Measurements from ENCODE around the gene PRAF2. TPM values are rescaled to one million over a fixed set of nuclear protein-coding genes. Genes with fewer than 3 reads are reported as not detected.

The PRAF2 gene
- total and polyA plus RNA-seq, 2 of the 13 experiments (the other 11 are each of a cell fraction or from before 2014, with no cell fraction given): 0.33 to 2.6 TPM

DNA sequence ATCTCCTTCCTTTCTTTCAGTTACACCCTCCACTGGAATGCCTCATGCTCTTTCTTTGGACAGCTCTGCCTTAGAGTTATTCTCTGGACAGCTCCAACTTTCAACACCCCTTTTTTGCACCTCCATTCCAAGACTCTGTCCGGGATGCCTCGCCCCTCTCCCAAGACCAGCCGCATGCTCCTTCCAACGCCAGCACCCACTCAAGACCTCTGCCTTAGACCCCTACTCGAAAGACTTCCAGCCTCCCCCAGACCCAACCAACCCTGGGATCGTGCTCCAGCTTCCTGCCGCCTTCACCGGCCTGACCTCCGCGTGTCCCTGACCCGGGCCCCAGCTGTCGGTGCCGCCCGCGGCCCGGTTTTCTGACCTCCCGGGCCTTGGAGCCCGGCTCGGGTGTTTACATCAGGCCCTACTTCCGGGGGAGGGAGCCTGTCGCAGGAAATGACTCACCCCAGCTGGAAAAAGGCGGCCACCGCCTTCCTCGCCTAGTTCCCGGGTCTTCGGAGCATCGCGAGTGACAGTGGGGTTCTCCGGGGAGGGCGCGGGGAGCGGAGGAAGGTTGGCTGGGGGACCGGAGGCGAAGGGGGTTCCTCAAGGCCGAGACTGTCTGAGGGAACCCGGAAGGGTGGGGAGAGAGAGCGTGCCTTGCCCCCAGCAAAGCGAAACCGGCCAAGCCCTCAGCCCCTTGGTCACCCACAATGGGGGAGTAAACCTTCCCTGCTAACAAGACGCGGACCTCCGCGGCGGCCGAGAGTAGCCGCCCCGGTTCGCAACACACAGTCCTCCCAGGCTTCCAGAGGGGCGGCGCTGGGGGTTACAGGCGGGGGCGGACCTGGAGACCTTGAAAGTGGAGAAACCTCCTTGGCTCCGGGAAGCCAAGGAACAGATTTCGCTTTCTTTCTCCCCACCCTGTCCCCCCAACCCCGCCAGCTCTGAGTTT lies 6.0 kb upstream of the PRAF2 start, which contains the start of gene WDR45 (continued):
- TF ChIP-seq, protein P1, sequence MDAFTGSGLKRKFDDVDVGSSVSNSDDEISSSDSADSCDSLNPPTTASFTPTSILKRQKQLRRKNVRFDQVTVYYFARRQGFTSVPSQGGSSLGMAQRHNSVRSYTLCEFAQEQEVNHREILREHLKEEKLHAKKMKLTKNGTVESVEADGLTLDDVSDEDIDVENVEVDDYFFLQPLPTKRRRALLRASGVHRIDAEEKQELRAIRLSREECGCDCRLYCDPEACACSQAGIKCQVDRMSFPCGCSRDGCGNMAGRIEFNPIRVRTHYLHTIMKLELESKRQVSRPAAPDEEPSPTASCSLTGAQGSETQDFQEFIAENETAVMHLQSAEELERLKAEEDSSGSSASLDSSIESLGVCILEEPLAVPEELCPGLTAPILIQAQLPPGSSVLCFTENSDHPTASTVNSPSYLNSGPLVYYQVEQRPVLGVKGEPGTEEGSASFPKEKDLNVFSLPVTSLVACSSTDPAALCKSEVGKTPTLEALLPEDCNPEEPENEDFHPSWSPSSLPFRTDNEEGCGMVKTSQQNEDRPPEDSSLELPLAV (CRISPR knock-in tag; conservative IDR thresholded peaks at IDR 0.05; ENCODE audit: low read depth): no peak
- TF ChIP-seq KMT2A (CRISPR knock-in tag; IDR thresholded peaks at IDR 0.05): no peak
- TF ChIP-seq, protein P2, sequence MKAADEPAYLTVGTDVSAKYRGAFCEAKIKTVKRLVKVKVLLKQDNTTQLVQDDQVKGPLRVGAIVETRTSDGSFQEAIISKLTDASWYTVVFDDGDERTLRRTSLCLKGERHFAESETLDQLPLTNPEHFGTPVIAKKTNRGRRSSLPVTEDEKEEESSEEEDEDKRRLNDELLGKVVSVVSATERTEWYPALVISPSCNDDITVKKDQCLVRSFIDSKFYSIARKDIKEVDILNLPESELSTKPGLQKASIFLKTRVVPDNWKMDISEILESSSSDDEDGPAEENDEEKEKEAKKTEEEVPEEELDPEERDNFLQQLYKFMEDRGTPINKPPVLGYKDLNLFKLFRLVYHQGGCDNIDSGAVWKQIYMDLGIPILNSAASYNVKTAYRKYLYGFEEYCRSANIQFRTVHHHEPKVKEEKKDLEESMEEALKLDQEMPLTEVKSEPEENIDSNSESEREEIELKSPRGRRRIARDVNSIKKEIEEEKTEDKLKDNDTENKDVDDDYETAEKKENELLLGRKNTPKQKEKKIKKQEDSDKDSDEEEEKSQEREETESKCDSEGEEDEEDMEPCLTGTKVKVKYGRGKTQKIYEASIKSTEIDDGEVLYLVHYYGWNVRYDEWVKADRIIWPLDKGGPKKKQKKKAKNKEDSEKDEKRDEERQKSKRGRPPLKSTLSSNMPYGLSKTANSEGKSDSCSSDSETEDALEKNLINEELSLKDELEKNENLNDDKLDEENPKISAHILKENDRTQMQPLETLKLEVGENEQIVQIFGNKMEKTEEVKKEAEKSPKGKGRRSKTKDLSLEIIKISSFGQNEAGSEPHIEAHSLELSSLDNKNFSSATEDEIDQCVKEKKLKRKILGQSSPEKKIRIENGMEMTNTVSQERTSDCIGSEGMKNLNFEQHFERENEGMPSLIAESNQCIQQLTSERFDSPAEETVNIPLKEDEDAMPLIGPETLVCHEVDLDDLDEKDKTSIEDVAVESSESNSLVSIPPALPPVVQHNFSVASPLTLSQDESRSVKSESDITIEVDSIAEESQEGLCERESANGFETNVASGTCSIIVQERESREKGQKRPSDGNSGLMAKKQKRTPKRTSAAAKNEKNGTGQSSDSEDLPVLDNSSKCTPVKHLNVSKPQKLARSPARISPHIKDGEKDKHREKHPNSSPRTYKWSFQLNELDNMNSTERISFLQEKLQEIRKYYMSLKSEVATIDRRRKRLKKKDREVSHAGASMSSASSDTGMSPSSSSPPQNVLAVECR (CRISPR knock-in tag; IDR thresholded peaks at IDR 0.05; ENCODE audit: borderline replicate concordance): peak; percentile 73; the same call in 1 of the 2 replicates
- TF ChIP-seq, protein P3, sequence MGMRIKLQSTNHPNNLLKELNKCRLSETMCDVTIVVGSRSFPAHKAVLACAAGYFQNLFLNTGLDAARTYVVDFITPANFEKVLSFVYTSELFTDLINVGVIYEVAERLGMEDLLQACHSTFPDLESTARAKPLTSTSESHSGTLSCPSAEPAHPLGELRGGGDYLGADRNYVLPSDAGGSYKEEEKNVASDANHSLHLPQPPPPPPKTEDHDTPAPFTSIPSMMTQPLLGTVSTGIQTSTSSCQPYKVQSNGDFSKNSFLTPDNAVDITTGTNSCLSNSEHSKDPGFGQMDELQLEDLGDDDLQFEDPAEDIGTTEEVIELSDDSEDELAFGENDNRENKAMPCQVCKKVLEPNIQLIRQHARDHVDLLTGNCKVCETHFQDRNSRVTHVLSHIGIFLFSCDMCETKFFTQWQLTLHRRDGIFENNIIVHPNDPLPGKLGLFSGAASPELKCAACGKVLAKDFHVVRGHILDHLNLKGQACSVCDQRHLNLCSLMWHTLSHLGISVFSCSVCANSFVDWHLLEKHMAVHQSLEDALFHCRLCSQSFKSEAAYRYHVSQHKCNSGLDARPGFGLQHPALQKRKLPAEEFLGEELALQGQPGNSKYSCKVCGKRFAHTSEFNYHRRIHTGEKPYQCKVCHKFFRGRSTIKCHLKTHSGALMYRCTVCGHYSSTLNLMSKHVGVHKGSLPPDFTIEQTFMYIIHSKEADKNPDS (CRISPR knock-in tag; IDR thresholded peaks at IDR 0.05): no peak
- no peak for TF ChIP-seq ZKSCAN8 (CRISPR knock-in tag; IDR thresholded peaks at IDR 0.05; ENCODE audit: borderline replicate concordance)
- 0 out of 2 replicates have a peak, but pooled peaks have one; percentile 38 for TF ChIP-seq EED (CRISPR knock-in tag; IDR thresholded peaks at IDR 0.05)
- TF ChIP-seq, protein P4, sequence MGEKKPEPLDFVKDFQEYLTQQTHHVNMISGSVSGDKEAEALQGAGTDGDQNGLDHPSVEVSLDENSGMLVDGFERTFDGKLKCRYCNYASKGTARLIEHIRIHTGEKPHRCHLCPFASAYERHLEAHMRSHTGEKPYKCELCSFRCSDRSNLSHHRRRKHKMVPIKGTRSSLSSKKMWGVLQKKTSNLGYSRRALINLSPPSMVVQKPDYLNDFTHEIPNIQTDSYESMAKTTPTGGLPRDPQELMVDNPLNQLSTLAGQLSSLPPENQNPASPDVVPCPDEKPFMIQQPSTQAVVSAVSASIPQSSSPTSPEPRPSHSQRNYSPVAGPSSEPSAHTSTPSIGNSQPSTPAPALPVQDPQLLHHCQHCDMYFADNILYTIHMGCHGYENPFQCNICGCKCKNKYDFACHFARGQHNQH (CRISPR knock-in tag; IDR thresholded peaks at IDR 0.05): no peak
- TF ChIP-seq, protein P5, sequence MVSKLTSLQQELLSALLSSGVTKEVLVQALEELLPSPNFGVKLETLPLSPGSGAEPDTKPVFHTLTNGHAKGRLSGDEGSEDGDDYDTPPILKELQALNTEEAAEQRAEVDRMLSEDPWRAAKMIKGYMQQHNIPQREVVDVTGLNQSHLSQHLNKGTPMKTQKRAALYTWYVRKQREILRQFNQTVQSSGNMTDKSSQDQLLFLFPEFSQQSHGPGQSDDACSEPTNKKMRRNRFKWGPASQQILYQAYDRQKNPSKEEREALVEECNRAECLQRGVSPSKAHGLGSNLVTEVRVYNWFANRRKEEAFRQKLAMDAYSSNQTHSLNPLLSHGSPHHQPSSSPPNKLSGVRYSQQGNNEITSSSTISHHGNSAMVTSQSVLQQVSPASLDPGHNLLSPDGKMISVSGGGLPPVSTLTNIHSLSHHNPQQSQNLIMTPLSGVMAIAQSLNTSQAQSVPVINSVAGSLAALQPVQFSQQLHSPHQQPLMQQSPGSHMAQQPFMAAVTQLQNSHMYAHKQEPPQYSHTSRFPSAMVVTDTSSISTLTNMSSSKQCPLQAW (CRISPR knock-in tag; IDR thresholded peaks at IDR 0.05): peak; percentile 69
- TF ChIP-seq, protein P6, sequence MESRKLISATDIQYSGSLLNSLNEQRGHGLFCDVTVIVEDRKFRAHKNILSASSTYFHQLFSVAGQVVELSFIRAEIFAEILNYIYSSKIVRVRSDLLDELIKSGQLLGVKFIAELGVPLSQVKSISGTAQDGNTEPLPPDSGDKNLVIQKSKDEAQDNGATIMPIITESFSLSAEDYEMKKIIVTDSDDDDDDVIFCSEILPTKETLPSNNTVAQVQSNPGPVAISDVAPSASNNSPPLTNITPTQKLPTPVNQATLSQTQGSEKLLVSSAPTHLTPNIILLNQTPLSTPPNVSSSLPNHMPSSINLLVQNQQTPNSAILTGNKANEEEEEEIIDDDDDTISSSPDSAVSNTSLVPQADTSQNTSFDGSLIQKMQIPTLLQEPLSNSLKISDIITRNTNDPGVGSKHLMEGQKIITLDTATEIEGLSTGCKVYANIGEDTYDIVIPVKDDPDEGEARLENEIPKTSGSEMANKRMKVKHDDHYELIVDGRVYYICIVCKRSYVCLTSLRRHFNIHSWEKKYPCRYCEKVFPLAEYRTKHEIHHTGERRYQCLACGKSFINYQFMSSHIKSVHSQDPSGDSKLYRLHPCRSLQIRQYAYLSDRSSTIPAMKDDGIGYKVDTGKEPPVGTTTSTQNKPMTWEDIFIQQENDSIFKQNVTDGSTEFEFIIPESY (CRISPR knock-in tag; IDR thresholded peaks at IDR 0.05): no peak
- TF ChIP-seq HMGA1 (CRISPR knock-in tag; conservative IDR thresholded peaks at IDR 0.05): no peak
- TF ChIP-seq HOXA7 (CRISPR knock-in tag; IDR thresholded peaks at IDR 0.05): no peak
- TF ChIP-seq, protein P7, sequence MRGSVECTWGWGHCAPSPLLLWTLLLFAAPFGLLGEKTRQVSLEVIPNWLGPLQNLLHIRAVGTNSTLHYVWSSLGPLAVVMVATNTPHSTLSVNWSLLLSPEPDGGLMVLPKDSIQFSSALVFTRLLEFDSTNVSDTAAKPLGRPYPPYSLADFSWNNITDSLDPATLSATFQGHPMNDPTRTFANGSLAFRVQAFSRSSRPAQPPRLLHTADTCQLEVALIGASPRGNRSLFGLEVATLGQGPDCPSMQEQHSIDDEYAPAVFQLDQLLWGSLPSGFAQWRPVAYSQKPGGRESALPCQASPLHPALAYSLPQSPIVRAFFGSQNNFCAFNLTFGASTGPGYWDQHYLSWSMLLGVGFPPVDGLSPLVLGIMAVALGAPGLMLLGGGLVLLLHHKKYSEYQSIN (CRISPR knock-in tag; IDR thresholded peaks at IDR 0.05; ENCODE audit: borderline replicate concordance): no peak
